ENCODE measurements around the gene FAM135A. TPM values are rescaled to one million over a fixed set of nuclear protein-coding genes. Genes with fewer than 3 reads are reported as not detected.

The FAM135A gene
- total RNA-seq, 1 experiment from 2014 or later, result 31.0 TPM

GRCh38 chr6:70552974-70553373, 139.7 kb downstream of the FAM135A start:
- Histone ChIP-seq H3K9ac (ENCODE audit: extremely low read depth, insufficient read length, low read length) (no peak overlapping the region), H4K8ac (replicated peaks; ENCODE audit: insufficient read length, low read depth, low read length) (no peak overlapping the region), H3K4me1 (ENCODE audit: insufficient read depth, low read length) (no peaks in the 10 kb centered on the region), H3K27me3 (ENCODE audit: insufficient read depth, low read length) (no peaks in the 10 kb centered on the region), H3K79me1 (ENCODE audit: insufficient read depth, low read depth, low read length, poor library complexity, severe bottlenecking) (no peaks in the 10 kb centered on the region), H3K56ac (ENCODE audit: insufficient read length, low read depth, low read length) (no peak overlapping the region), H3T11ph (ENCODE audit: low read length) (no peak overlapping the region), H3K27ac (ENCODE audit: insufficient read length, low read depth, low read length) (no peak overlapping the region), H3K4ac (ENCODE audit: low read depth, low read length) (no peak overlapping the region), H3K23ac (ENCODE audit: insufficient read length, low read depth, low read length) (no peak overlapping the region), H4K20me1 (ENCODE audit: control insufficient read depth, insufficient read depth, insufficient read length) (no peaks in the 10 kb centered on the region), H3K9me3 (ENCODE audit: control insufficient read depth, low read depth, low read length) (no peaks in the 10 kb centered on the region), H3K79me2 (ENCODE audit: insufficient read depth, low read length) (no peaks in the 10 kb centered on the region), H2BK20ac (ENCODE audit: low read depth, low read length, poor library complexity, severe bottlenecking) (no peak overlapping the region), H2AK5ac (ENCODE audit: insufficient read length, low read length) (no peak overlapping the region), H2BK15ac (ENCODE audit: low read depth, low read length) (no peak overlapping the region), H2BK12ac (ENCODE audit: insufficient read length, low read depth, low read length) (no peak overlapping the region), H3K18ac (ENCODE audit: insufficient read length, low read depth, low read length) (no peak overlapping the region), H4K91ac (ENCODE audit: insufficient read length, low read depth, low read length) (no peak overlapping the region), H2BK120ac (ENCODE audit: low read depth, low read length, poor library complexity, severe bottlenecking) (no peak overlapping the region), H4K5ac (ENCODE audit: insufficient read length, low read depth, low read length) (no peak overlapping the region), H3K14ac (ENCODE audit: insufficient read depth, low read length) (no peak overlapping the region), H2BK5ac (ENCODE audit: insufficient read length, low read length) (no peak overlapping the region), H2AFZ (ENCODE audit: low read length) (no peak overlapping the region), H3K23me2 (ENCODE audit: insufficient read length, low read depth, low read length, poor library complexity, severe bottlenecking) (no peaks in the 10 kb centered on the region), H3K4me2 (ENCODE audit: insufficient read depth, insufficient read length, low read length) (no peak overlapping the region)
- no peak for TF ChIP-seq CTCF (conservative IDR thresholded peaks at IDR 0.05)
- Mint-ChIP-seq H3K36me3 (ENCODE audit: insufficient read depth in 1 of 3, low read depth in 3 of 3) (peaks cover 4 to 11% (median 6%) of the 10 kb centered on the region in 3 experiments; a peak in 5 of 7 replicates), H3K4me1 (peaks cover 0 to 5% of the 10 kb centered on the region in 2 experiments; a peak in 2 of 4 replicates), H3K27me3 (ENCODE audit: low read depth) (no peaks in the 10 kb centered on the region), H3K27ac (no peak overlapping the region), H3K9me3 (no peaks in the 10 kb centered on the region), H3K4me3 (no peak overlapping the region)
- WGBS (ENCODE audit: extremely low coverage, insufficient read length, low lambda C conversion rate), result no CpG with 5 or more reads among the region's 1 CpG
- no peak for DNase-seq
